Upper lobe of left lung (tissue), 6 donors: ENCODE data around the gene CUX1. TPM values are rescaled to one million over a fixed set of nuclear protein-coding genes. Genes with fewer than 3 reads are reported as not detected.
A peak's percentile ranks its signal among the peaks of the same experiment; 100 is the strongest.
"Not testable (repeated sequence)": the region's sequence is repeated elsewhere in the genome, so short reads cannot be mapped to it uniquely, and the experiment has no call there.

Experiments used
- ATAC-seq, 2 donors: fragments of 200-7000 bp; cut with Tn5 transposase; one replicate each; pipeline ENCODE4 v1.9.1; 2022; ENCODE audit warnings: mild to moderate bottlenecking in 2 of 2, moderate library complexity in 2 of 2; ENCODE audit not compliant: low FRiP score in 2 of 2
- DNase-seq, 2 donors: peaks; one replicate each; pipeline ENCODE4 v3.0.0-alpha.2; 2019 to 2020
- H3K27ac ChIP-seq, 4 donors: fragments of 200-600 bp; sonication (generic); one replicate each; pipeline ENCODE4 v1.5.1; 2016 to 2019
- H3K27me3 ChIP-seq, 4 donors: fragments of 200-600 bp; sonication (generic); one replicate each; pipeline ENCODE4 v1.5.1; 2017 to 2019
- H3K36me3 ChIP-seq, 4 donors: fragments of 200-600 bp; sonication (generic); one replicate each; pipeline ENCODE4 v1.5.1; 2016 to 2019
- H3K4me1 ChIP-seq, 4 donors: fragments of 200-600 bp; sonication (generic); one replicate each; pipeline ENCODE4 v1.5.1; 2018 to 2019
- H3K4me3 ChIP-seq, 4 donors: fragments of 200-600 bp; sonication (generic); one replicate each; pipeline ENCODE4 v1.5.1; 2017 to 2019; ENCODE audit warnings: mild to moderate bottlenecking in 2 of 4, moderate library complexity in 1 of 4
- H3K9me3 ChIP-seq, 4 donors: fragments of 200-600 bp; sonication (generic); one replicate each; pipeline ENCODE4 v1.5.1; 2018 to 2019
- CTCF ChIP-seq, 6 experiments: fragments of 450-650 bp in 4 of 6; fragments of 200-600 bp in 2 of 6; sonication (generic) in 2 of 6; IDR thresholded peaks; one replicate each; pipeline ENCODE4 v1.5.1; 2016 to 2019; ENCODE audit warnings: antibody characterized with exemption in 6 of 6
- EP300 ChIP-seq, 4 donors: sonication (generic); formaldehyde crosslinking; IDR thresholded peaks; one replicate each; pipeline ENCODE4 v1.5.1; 2017; ENCODE audit warnings: antibody characterized with exemption in 4 of 4, control low read depth in 2 of 4
- POLR2A ChIP-seq, 4 donors: fragments of 450-650 bp; IDR thresholded peaks; one replicate each; pipeline ENCODE4 v1.5.1; 2016 to 2017; ENCODE audit warnings: antibody characterized with exemption in 4 of 4, mild to moderate bottlenecking in 2 of 4
- POLR2AphosphoS5 ChIP-seq, 2 donors: sonication (generic); formaldehyde crosslinking; IDR thresholded peaks; one replicate each; pipeline ENCODE4 v1.5.1; 2017; ENCODE audit warnings: antibody characterized with exemption in 2 of 2
- WGBS, 2 donors: methylation state at CpG; one replicate each; pipeline ENCODE4 v1.1.5; 2017 to 2018; 5-methylcytosine and 5-hydroxymethylcytosine counted together
- total RNA-seq, 6 donors: library from RNA; depleted of rRNA in 4 of 6; stranded (reverse); fragments of >200 nt in 4 of 6; gene quantifications; one replicate each; pipeline versions ENCODE4 v1.1.0 to v1.2.1, GENCODE V29; 2016 to 2021
- donor health status: DM: no; HTN: no; CAD: no; lungs with moderate emphysema.
- donor health status: DM: no; HTN: yes; CAD: no; lungs with severe emphysema.

The CUX1 gene
- total RNA-seq, 6 donors from 2014 or later, result 106 to 188 (median 115) TPM

- Histone ChIP-seq H3K36me3 (peaks cover 0 to 6% (median 0%) of the 10 kb centered on the region in 4 donors), H3K4me1 (peaks cover 0 to 8% (median 0%) of the 10 kb centered on the region in 4 donors), H3K27me3 (no peaks in the 10 kb centered on the region), H3K9me3 (no peaks in the 10 kb centered on the region), H3K27ac (no peak overlapping the region), H3K4me3 (no peak overlapping the region)
- DNase-seq (no peak), ATAC-seq (no peak)
- TF ChIP-seq EP300 (IDR thresholded peaks at IDR 0.05) (no peak), CTCF (IDR thresholded peaks at IDR 0.05) (no peak), POLR2AphosphoS5 (IDR thresholded peaks at IDR 0.05) (no peak), POLR2A (IDR thresholded peaks at IDR 0.05) (no peak)
- WGBS, 2 donors, result 83 to 85% methylated on average over 18 of the region's 18 CpGs
Measured at GRCh38 chr7:102132209-102132752, 314.9 kb downstream of the CUX1 start.

GRCh38 chr7:102138676-102139075 is 321.2 kb downstream of the CUX1 start:
- no peak overlapping the region for H3K4me3 ChIP-seq
- no peak overlapping the region for H3K27ac ChIP-seq
- H3K4me1 ChIP-seq, result peaks cover 3 to 12% (median 10%) of the 10 kb centered on the region in 4 donors
- no peak for DNase-seq
- H3K27me3 ChIP-seq, result no peaks in the 10 kb centered on the region
- ATAC-seq, result no peak
- no peaks in the 10 kb centered on the region for H3K36me3 ChIP-seq
- no peaks in the 10 kb centered on the region for H3K9me3 ChIP-seq
- WGBS, 2 donors, result 92 to 93% methylated on average over 6 of the region's 6 CpGs
- TF ChIP-seq CTCF (IDR thresholded peaks at IDR 0.05) (no peak), POLR2A (IDR thresholded peaks at IDR 0.05) (no peak), POLR2AphosphoS5 (IDR thresholded peaks at IDR 0.05) (no peak), EP300 (IDR thresholded peaks at IDR 0.05) (no peak)

- DNase-seq, result peak in 1 of 2 donors; percentile 30
- Histone ChIP-seq H3K36me3 (peaks cover 0 to 2% (median 0%) of the 10 kb centered on the region in 4 donors), H3K9me3 (no peaks in the 10 kb centered on the region), H3K4me3 (no peak overlapping the region), H3K27me3 (no peaks in the 10 kb centered on the region), H3K27ac (no peak overlapping the region), H3K4me1 (peaks cover 3 to 10% (median 7%) of the 10 kb centered on the region in 4 donors)
- TF ChIP-seq CTCF (IDR thresholded peaks at IDR 0.05), result no peak
- WGBS, 2 donors, result 23 to 53% methylated on average over 14 of the region's 14 CpGs
- peak; percentile 30 to 56 for ATAC-seq
Measured at GRCh38 chr7:102140952-102141370, 323.5 kb downstream of the CUX1 start.

- not testable (repeated sequence) for ATAC-seq, H3K4me1 ChIP-seq, H3K27me3 ChIP-seq, H3K9me3 ChIP-seq, H3K4me3 ChIP-seq, H3K36me3 ChIP-seq, DNase-seq, H3K27ac ChIP-seq
- 95 to 97% methylated on average over 3 of the region's 3 CpGs for WGBS, 2 donors
Measured at GRCh38 chr7:102142433-102142832, 325.0 kb downstream of the CUX1 start.

- peak in 1 of 2 donors; percentile 37 for DNase-seq
- 89% methylated on average over 18 of the region's 18 CpGs for WGBS, 2 donors
- TF ChIP-seq CTCF (IDR thresholded peaks at IDR 0.05) (no peak), POLR2AphosphoS5 (IDR thresholded peaks at IDR 0.05) (peak in 1 of 2 donors; percentile 68), POLR2A (IDR thresholded peaks at IDR 0.05) (no peak)
- Histone ChIP-seq H3K4me3 (no peak overlapping the region), H3K27me3 (no peaks in the 10 kb centered on the region), H3K9me3 (no peaks in the 10 kb centered on the region), H3K4me1 (peaks cover under 1 to 3% (median 2%) of the 10 kb centered on the region in 4 donors), H3K27ac (peak overlapping the region in 1 of 4 donors; percentile 61), H3K36me3 (peaks cover 0 to 5% (median 2%) of the 10 kb centered on the region in 4 donors)
- ATAC-seq, result no peak
Measured at GRCh38 chr7:102146122-102146521, 328.7 kb downstream of the CUX1 start.
